Stimulated activated CD4-positive, alpha-beta T cell treated with anti-CD3 and anti-CD28 coated beads, TNF-alpha, amount 100 ng/mL, for 1 hour (primary cell): ENCODE measurements around the gene DACH1.
"Not testable (repeated sequence)": the region's sequence is repeated elsewhere in the genome, so short reads cannot be mapped to it uniquely, and the experiment has no call there.

Source experiments
- DNase-seq, 3 donors: peaks; one replicate each; pipeline ENCODE4 v3.0.0-alpha.2; 2020; ENCODE audit warnings: low read depth in 3 of 3, low spot score in 1 of 3

The DACH1 gene

GRCh38 chr13:71866335-71867130 is 471 bp downstream of the DACH1 start:
- DNase-seq = no peak

- DNase-seq = no peak
Measured at GRCh38 chr13:71865874-71866334, 1.1 kb downstream of the DACH1 start.

GRCh38 chr13:71864986-71865873 is 1.8 kb downstream of the DACH1 start:
- DNase-seq = no peak

- no peak for DNase-seq
Measured at GRCh38 chr13:71864094-71864985, 2.7 kb downstream of the DACH1 start.

GRCh38 chr13:71863254-71863865 is 3.6 kb downstream of the DACH1 start:
- no peak for DNase-seq

GRCh38 chr13:71862459-71862943 is 4.5 kb downstream of the DACH1 start:
- no peak for DNase-seq

- no peak for DNase-seq
Measured at GRCh38 chr13:71861769-71862458, 5.1 kb downstream of the DACH1 start.

- DNase-seq = no peak
Measured at GRCh38 chr13:71860547-71861138, 6.4 kb downstream of the DACH1 start.

- no peak for DNase-seq
Measured at GRCh38 chr13:71858647-71859046, 8.4 kb downstream of the DACH1 start.

GRCh38 chr13:71856548-71857043 is 10.4 kb downstream of the DACH1 start:
- DNase-seq = no peak

GRCh38 chr13:71854401-71854800 is 12.6 kb downstream of the DACH1 start:
- DNase-seq = no peak

GRCh38 chr13:71853725-71854124 is 13.3 kb downstream of the DACH1 start:
- no peak for DNase-seq

- no peak for DNase-seq
Measured at GRCh38 chr13:71852736-71853135, 14.3 kb downstream of the DACH1 start.

GRCh38 chr13:71851498-71852409 is 15.2 kb downstream of the DACH1 start:
- DNase-seq = no peak

- no peak for DNase-seq
Measured at GRCh38 chr13:71842003-71842402, 25.0 kb downstream of the DACH1 start.

- DNase-seq = no peak
Measured at GRCh38 chr13:71838842-71839241, 28.2 kb downstream of the DACH1 start.

- DNase-seq = not testable (repeated sequence)
Measured at GRCh38 chr13:71837582-71837981, 29.4 kb downstream of the DACH1 start.

GRCh38 chr13:71831716-71832115 is 35.3 kb downstream of the DACH1 start:
- no peak for DNase-seq
